Stimulated activated CD4-positive, alpha-beta T cell treated with anti-CD3 and anti-CD28 coated beads, Interleukin-4, amount 100 ng/mL, for 24 hours (primary cell): Measurements from ENCODE around the gene LMNB1.

Experiments used
- DNase-seq: peaks from one replicate; pipeline ENCODE4 v3.0.0-alpha.2; 2020

LMNB1 gene

DNA sequence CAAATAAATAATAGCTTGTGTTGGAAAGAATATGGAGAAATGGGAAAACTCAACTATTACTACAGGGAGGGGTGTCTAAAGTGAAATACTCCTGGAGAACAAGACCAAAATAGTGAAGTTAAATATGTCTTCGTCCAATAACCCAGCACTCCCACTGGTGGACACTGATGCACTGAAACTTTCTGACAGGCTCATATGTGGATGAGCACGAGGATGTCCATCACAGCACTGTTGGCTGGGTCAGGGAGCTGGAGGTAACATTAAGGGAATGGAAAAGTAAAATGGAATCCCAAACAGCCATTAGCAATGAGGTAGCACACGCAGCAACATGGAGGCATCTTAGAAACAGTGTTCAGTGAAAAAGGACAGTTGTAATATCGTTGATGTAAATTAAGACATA lies 86.5 kb downstream of the LMNB1 start:
- DNase-seq: no peak

DNA sequence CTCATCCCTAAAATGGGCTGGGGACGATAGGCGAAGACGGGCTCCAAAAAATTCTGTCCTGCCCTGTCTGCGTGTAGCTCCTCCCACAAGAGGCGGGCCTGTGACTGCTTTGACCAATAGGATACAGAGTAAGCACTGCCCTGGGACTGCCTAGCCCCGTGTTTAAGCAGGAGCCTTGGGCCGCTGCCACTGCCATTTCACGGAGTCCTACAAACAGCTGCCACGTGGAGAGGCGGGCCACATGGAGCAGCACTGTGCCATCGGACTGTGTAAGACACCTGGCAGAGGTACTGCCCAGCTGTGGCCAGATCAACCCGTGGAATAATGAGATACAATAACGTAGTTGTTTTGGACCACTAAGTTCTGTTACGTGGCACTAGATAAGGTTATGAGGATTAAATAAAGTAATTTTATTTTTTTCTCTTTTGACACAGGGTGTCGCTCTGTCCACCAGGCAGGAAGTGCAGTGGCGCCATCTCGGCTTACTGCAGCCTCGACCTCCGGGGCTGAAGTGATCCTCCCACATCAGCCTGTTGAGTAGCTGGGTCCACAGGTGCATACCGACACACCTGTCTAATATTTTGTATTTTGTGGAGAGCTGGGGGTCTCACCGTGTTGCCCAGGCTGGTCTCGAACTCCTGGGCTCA lies 87.2 kb downstream of the LMNB1 start:
- no peak for DNase-seq

DNA sequence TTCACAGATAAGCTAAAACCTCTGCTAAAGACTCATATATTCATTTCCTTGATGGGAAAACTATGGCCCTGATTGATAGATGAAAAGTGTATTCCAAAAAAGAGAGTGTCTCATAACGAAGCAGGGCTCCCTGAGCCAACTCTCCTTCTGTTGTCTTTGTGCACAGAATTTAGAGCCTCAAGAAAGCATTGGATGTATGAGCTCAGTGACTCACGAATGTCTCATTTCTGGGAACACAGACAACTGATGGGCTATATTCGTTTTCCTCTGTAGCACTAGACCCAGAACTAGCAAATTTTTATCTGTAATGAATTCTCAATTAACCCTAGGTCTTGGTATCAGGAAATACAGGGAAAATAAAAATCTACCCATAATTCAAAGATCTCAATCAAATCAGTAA lies 88.4 kb downstream of the LMNB1 start:
- no peak for DNase-seq

DNA sequence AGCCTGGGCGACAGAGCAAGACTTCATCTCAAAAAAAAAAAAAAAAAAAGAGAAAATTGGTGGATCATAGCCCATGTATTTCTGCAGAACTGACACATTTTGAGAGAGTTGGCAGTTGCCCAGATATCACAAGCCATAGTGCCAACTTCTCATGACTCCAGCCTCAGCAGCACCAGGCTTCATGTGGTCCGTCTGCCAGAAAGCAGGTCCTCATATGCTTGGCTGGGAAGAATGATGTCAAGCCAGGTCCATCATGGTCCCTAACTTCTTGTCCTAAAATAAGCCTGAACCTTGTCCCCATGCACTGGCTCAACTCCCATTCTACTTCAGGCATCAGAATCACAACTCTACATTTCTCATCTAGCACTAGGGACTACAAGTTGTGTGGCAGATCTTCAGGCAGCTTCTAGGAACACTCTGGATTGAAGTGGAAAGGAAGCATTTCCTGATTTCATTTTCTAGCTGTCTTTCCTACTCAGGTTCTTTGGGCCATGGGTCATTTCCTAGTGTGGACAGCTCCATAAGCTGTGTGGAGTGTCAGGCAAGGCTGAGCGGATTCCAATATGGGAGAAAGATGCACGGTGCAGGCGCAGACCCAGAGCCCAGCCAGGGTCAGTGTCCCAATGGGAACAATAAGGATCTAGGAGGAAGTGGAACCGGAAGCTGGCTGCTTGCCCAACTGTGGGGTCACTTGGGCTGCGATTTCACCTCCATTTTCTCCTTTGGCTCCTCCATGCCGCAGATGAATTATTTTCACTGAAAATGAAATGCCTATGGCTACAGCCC lies 90.1 kb downstream of the LMNB1 start:
- DNase-seq: no peak

DNA sequence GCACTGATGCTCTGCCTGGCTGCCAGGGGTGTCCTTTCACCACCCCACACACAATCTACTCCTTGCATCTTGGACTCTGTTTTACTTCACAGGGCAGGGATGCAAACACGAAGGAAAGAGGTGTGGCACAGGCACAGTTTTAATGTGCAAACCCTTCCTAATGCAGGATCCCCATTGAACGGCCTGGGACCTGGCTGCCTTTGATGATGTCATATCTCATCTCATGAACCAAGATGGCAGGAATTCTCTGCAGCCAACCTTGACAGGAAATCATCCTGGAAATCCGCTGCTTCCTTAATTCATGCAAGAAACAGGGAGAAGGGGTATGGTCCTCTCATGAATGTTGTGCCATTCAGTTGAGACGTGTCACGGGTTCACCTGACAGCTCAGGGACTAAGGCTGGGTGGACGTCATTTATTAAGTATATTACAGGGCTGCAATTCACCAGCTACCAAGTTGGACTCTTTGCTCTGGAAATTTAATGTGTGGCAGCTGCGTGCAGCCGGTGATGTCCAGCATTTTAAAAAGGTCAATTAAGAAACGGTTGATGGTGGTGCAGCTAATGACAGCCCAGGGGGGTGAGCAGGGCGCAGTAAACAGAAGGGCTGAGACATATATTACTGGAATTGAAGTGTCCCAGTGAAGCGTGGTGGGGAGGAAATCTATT lies 91.5 kb downstream of the LMNB1 start:
- no peak for DNase-seq

DNA sequence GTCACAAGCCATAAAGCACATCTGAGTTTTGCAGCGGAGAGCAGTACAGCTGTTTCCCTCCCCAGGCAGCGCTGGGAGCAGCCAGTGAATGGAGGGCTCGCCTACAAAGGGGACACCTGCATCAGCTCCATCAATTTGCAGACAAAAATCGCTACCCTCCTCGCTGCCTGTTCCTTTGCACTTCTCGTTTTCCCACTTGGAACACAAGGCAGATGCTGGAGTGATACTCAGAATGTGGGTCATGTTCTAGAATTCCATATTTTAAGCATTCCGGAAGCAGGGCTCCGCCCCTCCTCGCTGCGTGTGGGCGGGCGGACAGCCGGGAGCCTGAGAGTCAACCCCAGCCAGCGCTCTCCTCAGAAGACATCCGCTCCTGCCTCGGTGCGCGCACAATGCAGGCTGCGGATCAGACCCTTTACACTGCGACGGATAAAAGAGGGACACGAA lies 92.1 kb downstream of the LMNB1 start:
- DNase-seq: no peak

DNA sequence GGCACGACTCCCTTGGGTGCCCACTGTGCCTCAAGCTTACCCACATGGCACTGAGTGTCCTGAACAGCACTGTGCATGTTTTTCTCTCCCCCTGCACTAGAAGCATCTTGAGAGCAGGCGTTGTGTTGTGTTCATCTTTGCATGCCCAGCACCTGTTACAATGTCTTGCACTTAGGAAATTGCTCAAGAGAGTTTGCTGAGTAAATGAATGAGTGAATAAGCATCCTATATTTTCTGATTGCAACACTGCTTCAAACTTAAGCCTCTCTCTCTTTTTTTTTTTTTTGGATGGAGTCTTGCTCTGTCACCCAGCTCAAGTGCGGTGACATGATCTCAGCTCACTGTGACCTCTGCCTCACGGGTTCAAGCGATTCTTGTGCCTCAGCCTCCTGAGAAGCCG lies 94.5 kb downstream of the LMNB1 start:
- DNase-seq: no peak

DNA sequence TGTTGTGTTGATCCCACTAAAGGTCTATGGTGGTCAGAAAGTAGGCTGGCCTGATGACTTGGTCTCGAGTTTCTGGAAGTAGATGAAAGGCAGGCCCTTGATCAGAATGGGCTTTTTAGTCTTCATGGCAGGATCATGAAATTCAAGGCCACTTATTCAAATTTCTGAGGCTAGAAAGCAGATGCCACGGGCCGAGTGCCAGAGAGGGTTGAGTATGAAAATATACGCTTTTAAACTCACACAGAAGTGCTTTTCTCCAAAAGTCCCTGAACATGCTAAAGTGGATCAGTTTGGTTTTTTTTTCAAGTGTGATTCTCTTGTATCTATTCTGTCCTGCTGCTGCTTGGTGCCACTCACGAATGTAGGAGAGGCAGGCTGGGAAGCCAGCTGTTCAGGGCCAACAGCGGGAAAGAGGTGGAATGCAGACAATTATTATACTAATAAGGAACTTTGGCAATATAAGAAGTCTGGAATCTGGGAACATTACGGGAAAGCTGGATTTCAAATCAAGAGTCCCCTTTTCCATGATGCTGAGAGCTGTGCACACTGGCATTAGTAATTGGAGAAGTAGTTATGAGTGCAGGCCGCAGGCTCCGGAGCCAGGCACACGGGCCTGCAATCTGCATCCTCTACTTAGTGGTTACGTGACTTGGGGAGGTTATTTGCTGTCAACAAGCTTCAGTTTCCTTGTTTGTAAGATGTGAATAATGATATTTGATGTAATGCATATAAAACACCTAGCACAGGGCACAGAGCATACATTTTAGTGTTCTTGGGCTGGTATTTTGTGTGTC lies 95.8 kb downstream of the LMNB1 start:
- DNase-seq: no peak

DNA sequence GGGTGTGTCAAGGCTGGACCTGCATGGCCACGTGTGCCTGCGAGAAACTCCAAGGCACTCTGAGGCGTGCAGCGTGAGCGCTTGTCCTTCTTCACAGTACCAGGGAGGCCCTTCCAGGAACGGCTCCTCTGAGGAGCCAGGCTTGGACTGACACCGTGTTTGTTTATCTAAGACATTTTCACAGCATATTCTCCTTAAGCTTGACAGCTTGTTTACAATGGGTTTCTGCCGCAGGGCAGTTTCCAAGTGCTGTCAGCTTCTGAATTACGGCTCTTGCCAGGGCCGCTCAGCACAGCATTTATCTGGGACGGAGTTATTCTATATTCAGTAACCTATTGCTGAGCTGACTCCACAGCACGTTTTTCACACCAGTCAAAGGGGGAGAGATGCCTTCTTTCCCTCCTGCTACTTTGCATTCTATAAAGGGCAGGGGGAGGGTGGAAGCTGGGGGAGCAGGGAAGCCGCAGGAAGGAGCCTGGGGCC lies 98.4 kb downstream of the LMNB1 start:
- DNase-seq: no peak

DNA sequence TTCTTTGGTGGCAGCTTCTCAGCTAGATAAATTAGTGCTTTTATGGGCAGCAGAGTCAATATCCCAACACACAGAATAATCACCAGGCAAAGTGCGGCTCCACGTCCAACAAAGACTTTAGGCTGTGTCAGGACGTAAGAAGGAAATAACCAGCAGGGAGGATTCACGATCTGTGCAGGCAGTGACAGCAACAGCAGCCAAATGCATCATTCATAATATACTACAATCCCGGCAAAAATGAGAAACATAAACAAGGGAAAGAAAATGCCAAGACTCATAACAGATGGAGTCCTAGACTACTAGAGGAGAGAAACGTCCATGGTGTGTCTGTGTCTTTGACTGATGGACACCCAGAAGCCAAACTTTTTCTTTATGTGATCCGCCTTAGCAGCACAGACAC lies 100.7 kb downstream of the LMNB1 start:
- no peak for DNase-seq

DNA sequence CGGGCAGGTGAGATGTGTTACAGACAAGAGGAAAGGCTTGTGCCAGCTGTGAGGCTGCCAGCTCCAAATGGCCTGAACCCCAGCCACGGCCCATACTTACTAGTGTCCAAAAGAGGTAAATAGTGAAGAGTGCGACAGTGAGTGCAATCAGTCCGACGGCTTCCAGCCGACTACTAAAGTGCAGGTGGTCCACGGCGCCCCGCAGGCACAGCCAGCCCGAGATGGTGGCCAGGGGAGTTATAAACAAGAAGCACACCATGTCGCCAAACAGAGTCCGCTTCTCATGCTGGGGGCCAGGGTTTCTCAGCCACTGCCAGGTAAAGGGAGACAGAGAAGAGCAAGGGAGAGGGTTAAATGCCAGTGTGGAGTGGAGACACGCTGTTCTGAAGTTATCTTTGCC lies 101.1 kb downstream of the LMNB1 start:
- no peak for DNase-seq

DNA sequence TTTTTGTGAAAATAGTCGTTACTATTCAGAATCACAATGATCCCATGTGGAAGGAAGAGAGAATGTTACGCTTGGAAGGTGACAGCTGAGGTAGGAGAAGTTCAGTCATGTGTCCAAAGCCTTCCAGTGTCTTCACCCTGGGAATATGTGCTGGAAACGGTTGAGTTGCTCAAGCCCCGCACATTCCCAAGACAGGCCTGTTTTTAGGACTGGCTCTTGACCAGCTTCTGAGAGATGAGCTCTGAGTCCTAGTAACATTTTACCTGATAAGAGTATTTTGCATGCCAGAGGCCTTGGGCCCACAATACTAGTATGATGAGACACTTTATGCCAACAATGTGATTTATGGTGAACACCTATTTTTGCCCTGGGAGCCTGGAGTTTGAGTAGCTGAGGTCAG lies 101.7 kb downstream of the LMNB1 start:
- DNase-seq: no peak

DNA sequence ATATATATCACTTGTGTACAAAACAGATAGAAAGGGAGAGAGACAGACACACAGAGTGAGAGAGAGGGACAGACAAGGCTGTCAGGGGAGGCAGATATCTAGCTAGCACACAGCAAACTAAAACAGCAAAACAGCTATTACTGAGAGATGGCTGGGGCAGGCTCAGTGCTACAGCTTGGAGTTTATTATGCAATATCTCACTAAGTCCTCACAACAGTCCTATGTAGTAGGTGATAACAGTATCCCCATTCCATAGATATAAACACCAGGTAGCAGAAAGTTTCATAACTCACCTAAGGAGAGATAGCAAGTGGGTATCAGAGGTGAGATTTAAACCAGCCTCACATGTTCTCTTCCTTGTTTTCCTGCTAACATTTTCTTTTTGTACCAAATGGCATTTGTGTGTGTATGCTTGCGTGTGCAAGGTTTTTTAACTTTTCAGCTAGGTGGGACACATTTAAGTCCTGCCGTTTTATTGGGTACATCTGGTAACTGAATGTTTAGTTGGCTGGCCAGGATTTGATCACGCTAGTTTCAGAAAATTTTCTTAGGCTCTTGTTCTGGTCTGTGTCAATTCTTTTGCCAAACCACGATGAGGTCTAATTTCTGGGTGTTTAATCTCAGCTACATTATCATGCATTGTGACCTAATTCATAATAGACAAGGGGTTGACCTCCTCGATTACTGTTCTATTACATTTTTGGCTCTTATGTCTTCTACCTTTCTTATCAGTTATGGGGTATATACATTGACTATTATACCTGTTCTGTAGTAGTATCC lies 105.1 kb downstream of the LMNB1 start:
- no peak for DNase-seq

DNA sequence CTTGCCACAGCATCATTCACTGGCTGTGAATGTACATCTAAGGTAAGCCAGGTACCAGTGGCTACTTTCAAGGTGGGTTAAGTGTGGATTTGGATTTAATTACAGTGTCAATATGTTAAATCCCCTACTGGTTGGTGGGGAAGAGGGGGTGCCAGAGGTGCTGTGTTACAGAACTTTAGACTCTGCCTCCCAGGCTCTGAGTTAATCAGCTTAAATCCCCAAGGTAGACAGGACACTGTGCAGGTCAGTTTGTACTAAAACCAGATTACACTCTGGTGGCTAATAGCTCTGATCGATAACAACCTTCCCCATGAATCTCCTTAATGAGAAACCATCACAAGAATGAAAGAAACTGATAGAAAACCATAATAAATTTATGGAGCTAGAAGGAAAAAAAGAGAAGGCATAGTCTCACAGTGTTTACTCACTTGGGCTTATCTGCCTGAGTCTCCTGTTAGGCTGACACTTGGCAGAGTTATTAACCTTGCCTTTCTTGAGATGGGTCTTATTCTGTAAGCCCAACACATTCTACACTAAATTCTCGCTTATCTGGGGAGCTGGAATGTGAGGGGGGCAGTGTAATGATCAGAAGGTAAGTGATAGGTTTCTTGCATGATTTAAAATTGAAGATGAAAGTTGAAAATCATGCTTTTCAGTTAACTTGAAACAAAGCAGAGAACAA lies 106.8 kb downstream of the LMNB1 start:
- no peak for DNase-seq

DNA sequence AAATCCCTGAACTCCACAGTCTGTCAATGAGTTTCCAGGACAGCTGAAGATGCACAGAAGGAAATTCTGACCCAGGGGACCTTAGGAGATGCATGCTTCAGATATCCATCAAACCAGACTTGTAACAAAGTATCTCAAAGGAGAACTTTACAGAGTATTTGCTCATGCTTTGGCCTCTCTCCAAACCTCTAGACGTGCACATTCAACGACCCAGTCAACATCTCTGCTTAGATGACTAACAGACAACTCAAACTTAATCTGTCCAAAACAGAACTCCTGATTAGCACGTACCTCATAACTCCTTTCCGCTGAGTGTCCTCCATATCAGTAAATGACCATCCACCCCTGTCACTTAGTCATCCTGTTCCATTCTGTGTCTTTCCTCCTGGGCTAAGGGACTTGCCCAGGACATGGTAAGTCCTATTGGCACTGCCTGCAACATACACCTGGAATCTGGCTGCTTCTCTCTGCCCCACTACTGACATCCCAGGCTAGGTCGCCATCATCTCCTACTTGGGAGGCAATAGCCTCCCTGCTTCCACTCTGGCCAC lies 107.4 kb downstream of the LMNB1 start:
- DNase-seq: no peak
